ENCODE results near the gene CGB1.
"Not testable (repeated sequence)": the region's sequence is repeated elsewhere in the genome, so short reads cannot be mapped to it uniquely, and the experiment has no call there.

CGB1 gene

GRCh38 chr19:49036815-49037214 is at the start of gene CGB1:
Gene CGB1, minus strand, starts transcription at chr19:49036895. Its CDS starts 184 bp downstream, at chr19:49036711.
- DNase-seq: not testable (repeated sequence)

DNA sequence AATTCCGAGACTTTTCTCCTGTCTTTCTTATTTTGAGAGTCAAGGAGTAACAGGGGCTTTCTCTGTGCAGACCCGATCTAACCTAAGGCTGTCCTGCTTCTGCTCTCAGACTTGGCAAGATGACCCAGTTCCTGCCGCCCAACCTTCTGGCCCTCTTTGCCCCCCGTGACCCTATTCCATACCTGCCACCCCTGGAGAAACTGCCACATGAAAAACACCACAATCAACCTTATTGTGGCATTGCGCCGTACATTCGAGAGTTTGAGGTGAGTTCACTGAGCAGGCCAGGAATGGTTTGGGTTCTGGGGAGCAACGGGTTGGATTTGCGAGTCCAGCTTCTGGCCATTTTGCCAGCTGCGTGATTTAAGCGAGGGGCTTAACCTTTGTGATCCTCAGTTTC is 49.6 kb upstream of the CGB1 start:
- no peak for DNase-seq

DNA sequence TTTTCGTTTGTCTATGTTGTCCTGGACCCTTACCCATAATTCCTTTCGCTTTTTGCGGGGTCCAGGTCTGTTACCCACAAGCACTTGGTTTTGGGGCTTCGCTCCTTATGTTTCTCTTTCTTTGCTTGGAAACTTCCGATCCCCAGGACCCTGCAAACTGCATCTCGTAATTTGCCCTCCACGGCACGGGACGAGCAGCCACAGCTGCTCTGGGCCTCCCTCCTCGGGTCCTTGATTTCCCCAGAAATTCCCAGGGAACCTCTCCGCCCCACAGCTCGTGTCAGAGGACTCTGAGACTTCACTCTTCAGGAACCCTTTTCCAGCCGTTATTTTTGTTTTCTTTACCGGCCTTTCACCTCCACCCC is 49.2 kb upstream of the CGB1 start:
- no peak for DNase-seq

DNA sequence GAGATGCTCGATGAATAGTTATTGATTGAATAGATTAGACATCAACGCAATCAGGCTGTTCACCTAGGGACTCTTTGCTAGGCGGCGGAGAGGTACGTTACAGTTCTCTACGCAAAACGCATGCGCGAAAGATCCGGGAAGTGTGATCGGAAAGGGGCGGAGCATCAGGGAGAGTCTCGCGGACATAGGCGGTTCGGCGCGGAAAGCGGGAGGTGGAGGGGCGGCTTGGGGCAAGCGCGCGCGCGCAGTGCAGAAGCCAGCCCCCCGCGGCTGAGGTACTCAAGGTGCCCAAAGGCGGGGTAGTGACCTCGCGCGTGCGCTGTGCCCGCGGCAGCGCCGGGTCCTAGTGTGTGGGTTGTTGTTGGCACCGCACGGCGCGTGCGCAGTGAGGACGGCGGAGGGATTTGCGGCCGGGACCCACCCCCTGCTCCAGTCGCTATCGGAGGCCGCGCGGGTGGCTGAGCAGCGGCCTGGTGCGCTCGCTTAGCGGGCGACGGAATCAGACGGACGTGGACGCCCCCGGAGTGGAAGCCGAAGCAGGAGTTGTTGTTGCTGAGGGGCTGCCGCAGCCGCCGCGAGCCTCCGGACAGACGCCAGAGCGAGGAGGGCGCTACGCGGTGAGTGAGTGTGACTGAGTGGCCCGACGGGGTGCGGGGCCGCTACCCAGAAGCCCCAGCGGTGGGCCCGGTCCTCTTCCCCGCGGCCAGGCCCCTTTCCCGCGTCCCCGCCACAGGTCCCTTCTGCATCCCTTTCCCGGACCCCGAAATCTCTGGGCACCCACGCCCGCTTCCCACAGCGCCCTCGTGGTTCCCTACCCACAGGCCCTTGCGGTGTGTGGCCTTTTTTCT is 48.5 kb upstream of the CGB1 start, which contains the start of gene SNRNP70:
SNRNP70 (plus strand) TSS at position 432 of the 848 bp plus-strand sequence. CDS start 964 bp downstream, outside the sequence.
- DNase-seq: peak; percentile 99

- no peak for DNase-seq
Measured at GRCh38 chr19:49084206-49085019, 47.7 kb upstream of the CGB1 start.

DNA sequence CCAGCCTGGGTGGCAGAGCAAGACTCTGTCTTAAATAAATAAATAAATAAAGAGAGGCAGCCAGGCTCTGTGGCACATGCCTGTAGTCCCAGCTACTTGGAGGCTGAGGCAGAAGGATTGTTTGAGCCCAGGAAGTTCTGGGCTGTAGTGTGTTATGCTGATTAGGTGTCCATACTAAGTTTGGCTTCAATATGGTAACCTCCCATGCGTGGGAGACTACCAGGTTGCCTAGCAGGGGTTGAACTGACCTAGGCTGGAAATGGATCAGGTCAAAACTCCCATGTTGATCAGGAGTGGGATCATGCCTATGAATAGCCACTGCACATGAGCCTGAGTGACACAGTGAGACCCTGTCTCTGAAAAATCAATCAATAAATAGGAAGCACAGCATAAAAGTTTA is 44.6 kb upstream of the CGB1 start:
- no peak for DNase-seq

- no peak for DNase-seq
Measured at GRCh38 chr19:49080392-49080791, 43.7 kb upstream of the CGB1 start.

GRCh38 chr19:49074869-49075268 is 38.2 kb upstream of the CGB1 start:
- DNase-seq: peak; percentile 6

DNA sequence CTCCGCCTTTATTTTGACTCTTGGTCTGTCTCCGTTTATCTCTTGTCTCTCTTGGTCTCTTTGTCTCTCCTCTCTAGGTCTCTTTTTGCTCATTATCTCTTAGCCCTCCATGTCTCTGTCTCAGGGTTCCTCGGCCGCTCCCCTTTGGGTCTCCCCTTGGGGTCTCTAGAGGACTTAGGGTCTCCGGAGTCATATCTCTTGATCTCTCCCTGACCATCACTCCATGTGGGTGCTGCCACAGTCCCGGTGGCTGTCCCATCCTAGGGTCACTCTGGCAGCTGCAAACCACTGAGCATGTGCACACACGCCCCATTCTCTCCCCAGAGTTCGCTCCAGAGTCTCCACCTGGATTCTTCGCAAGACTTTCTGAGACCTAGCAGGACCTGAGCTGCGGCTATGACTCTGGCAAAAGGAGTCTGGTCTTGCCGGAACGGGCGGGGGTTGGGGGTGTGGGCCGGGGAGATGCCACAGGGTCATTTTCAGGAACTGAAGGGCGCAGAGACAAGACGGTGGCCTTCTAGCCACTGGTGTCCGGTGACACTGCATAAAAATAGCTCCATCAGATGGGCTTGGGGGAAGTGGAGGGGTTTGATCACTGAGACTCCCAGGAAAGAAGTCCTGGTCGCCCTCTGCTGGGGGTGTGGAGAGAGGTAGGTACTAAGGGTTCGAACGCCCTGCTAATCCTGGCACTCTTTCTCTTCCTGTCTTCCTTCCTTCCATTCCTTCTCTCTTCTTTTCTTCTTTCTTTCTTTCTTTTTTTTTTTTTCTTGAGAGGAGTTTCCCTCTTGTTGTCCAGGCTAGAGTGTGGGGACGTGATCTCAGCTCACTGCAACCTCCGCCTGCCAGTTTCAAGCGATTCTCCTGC is 37.1 kb upstream of the CGB1 start:
- peak; percentile 9 for DNase-seq

DNA sequence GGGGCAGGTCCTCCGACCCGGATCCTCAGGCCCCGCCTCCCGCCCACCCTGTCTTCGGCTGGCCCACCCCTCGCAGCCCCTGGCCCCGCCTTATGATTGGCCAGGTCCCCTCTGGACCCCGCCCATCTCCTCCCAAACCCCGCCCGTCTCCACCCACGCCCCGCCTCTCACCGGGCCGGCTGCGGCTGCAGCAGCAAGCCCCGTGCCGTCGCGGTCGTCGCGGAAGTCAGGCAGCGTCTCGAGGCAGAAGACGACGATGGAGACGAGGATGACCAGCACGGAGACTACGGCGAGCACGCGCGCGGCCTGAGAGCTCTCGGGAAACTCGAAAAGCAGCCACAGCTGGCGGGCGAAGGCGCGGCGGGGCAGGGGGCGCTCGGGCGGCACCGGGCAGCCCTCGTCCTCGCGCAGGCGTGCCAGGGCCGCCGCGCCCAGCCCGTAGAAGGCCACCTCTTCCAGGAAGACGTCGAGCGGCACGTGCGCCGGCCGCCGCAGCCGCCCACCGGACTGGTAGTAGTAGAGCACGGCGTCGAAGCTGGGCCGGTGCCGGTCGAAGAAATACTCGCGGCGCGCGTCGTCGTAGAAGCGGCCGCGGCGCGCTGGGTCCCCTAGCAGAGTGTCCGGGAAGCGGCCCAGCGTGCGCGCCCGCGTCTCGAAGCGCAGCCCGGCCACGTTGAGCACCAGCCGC is 35.3 kb upstream of the CGB1 start:
- no peak for DNase-seq

DNA sequence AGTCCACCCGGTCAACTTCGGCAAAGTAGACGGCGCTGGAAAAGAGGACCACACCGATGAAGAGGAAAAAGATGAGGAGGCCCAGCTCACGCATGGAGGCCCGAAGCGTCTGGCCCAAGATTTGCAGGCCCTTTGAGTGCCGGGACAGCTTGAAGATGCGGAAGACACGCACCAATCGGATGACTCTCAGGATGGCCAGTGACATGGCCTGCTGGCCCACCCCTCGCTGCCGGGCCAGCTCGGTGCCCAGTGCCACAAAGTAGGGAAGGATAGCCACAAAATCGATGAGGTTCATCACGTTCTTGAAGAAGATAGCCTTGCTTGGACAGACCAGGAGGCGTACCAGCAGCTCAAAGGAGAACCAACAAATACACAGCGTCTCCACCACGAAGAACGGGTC is 33.7 kb upstream of the CGB1 start:
- no peak for DNase-seq

DNA sequence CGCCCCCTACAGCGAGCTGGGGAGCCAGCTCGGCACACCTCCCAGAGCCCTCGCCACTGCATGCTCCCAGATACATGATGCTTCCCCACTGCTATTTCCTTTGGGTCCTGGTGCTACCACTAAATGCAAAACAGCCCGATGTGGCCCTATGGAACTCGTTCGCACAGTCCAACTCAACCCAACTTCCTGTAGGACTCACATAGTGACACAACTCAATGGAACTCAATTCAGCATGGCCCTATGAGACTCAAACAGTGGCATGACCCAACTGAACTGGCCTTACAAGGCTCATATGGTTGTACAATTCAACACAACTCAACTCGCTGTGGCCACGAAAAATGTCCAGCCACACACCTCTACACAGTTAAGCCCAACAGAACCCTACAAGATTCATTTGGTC is 32.3 kb upstream of the CGB1 start:
- DNase-seq: no peak

- no peak for DNase-seq
Measured at GRCh38 chr19:49067554-49067953, 30.9 kb upstream of the CGB1 start.

DNA sequence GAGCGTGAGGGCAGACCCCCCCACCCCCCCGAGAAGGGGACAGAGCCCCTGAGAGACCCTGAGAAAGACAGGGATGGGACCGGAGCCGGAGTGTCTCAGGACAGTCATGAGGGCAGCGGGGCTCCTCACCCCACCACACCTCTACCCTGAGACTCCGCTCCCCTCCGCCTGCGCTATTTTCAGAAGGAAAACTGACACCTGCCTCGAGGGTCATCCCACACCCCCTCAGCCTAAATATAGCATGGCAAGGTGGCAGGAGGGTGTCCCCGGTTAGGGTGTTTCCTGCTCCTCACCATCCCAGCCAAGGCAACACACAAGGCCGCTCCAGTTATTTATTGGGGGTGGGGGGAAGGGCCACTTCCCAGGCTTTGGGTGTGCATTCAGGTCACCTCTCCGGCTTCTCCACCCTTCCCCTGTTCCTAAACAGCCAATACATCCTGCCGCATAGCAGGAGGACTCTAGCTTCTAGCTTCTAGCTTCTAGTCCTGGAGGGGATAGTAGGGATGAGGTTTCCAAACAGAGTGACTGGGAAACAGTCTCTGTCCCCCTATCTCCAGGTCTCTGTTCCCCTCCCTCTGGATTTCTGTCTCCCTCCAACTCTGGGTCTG is 29.3 kb upstream of the CGB1 start:
- DNase-seq: no peak

- DNase-seq: no peak
Measured at GRCh38 chr19:49064768-49065611, 28.3 kb upstream of the CGB1 start, which contains the start of gene NTF4. Gene NTF4, minus strand, starts transcription at chr19:49064818. Its CDS starts 2,821 bp downstream, at chr19:49061997.

DNA sequence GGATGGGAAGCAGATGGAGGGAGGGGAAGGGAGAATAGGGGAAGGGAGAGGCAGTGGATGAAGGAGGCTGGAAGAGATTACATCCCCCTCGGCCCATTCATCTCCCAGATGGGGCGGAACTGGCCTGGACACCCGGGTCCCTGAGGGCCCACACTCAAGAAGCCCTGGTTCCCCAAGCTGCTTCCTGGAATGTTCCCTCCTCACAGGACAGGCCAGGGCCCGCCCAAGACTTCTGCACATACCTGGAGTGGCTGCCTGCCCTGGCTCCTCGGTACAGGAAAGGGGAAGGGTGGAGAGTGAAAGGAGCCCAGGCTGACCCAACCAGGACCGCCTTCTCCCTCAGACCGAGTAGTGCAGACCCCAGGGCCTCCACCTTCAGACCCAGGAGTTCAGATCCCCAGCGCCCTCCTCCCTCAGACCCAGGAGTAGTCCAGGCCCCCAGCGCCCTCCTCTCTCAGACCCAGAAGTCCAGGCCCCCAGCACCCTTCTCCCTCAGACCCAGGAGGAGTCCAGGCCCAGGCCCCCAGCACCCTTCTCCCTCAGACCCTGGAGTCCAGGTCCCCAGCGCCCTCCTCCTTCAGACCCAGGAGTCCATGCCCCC is 27.4 kb upstream of the CGB1 start:
- DNase-seq: no peak

- no peak for DNase-seq
Measured at GRCh38 chr19:49061445-49061844, 24.8 kb upstream of the CGB1 start.

DNA sequence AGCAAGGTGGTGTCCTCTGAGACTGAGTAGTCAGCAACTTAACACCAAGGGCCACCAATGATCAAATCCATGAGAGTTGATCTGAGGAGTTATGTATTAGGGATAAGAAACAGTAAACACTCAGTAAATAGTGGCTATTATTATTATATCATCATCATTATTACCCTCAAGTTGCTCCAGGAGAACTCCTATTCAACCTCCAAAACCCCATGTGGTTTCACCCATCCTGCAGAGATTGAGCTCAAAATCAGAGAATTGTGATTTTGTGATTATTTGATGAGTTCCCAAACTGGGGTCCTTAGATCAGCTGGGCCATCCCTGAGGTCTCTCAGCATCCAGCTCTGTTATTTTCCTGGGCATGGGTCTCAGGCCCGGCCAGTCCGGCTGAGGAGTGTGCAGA is 24.3 kb upstream of the CGB1 start:
- no peak for DNase-seq

DNA sequence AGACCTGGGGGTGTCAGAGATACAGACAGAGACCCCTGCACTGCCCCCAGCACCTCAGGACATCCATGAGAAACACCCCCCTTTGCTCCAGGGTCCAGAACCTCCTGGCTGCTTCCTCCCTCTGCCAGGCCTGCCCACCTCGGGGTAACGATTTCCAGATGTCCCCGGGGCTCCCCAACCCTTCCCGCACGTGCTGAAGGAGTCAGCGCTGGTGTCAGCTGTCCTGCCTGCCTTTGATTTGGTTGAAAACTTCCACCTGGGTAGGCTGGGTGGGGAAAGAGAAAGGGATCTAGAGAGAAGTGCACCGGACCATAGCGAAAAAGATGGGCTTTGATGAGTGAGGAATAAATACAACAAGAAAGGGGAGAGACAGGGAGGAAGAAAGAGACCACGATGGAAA is 22.4 kb upstream of the CGB1 start:
- no peak for DNase-seq

DNA sequence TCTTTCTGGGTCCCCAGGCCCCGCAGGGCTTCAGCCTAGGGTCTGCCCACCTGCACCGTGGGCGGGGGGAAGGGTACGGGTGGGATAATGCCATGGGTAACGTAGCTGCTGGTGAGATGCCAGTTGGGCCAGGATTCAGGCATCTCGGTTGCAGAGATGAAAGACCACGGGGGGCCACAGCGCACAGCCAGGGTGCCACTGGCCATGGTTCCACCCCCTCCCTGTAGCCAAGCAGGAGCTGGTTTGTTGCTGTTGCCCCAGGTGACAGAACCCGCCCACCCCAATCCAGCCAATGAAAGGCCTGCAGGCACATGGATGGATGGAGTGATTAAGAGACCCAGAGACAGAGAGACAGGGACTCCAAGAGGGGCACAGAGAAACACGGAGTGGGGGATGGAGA is 21.9 kb upstream of the CGB1 start:
- DNase-seq: no peak
